Astrocyte (in vitro differentiated cells and primary cell): Measurements from ENCODE around the gene ARHGAP23.

Experiments used
- EZH2 ChIP-seq: IDR thresholded peaks from 2 replicates; pipeline ENCODE4 v1.6.1; 2012; ENCODE audit warnings: mild to moderate bottlenecking, low read length, inconsistent platforms; ENCODE audit not compliant: insufficient read depth
- TF ChIP-seq, protein P1 (sequence below): IDR thresholded peaks from 2 replicates; pipeline ENCODE4 v1.5.1; 2011; ENCODE audit warnings: low read depth, mild to moderate bottlenecking, inconsistent platforms, low read length, moderate library complexity; ENCODE audit not compliant: insufficient read depth

GRCh38 chr17:38424297-38424972 is 3.8 kb upstream of the ARHGAP23 start:
- no peak for TF ChIP-seq EZH2
- TF ChIP-seq, protein P1, sequence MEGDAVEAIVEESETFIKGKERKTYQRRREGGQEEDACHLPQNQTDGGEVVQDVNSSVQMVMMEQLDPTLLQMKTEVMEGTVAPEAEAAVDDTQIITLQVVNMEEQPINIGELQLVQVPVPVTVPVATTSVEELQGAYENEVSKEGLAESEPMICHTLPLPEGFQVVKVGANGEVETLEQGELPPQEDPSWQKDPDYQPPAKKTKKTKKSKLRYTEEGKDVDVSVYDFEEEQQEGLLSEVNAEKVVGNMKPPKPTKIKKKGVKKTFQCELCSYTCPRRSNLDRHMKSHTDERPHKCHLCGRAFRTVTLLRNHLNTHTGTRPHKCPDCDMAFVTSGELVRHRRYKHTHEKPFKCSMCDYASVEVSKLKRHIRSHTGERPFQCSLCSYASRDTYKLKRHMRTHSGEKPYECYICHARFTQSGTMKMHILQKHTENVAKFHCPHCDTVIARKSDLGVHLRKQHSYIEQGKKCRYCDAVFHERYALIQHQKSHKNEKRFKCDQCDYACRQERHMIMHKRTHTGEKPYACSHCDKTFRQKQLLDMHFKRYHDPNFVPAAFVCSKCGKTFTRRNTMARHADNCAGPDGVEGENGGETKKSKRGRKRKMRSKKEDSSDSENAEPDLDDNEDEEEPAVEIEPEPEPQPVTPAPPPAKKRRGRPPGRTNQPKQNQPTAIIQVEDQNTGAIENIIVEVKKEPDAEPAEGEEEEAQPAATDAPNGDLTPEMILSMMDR = no peak
